Upper lobe of left lung (tissue), 6 donors: Measurements from ENCODE around the gene CCDC192. TPM values are rescaled to one million over a fixed set of nuclear protein-coding genes. Genes with fewer than 3 reads are reported as not detected.

Experiments
- ATAC-seq, 2 donors: fragments of 200-7000 bp; cut with Tn5 transposase; one replicate each; pipeline ENCODE4 v1.9.1; 2022; ENCODE audit warnings: mild to moderate bottlenecking in 2 of 2, moderate library complexity in 2 of 2; ENCODE audit not compliant: low FRiP score in 2 of 2
- DNase-seq, 2 donors: peaks; one replicate each; pipeline ENCODE4 v3.0.0-alpha.2; 2019 to 2020
- H3K27ac ChIP-seq, 4 donors: fragments of 200-600 bp; sonication (generic); one replicate each; pipeline ENCODE4 v1.5.1; 2016 to 2019
- H3K27me3 ChIP-seq, 4 donors: fragments of 200-600 bp; sonication (generic); one replicate each; pipeline ENCODE4 v1.5.1; 2017 to 2019
- H3K36me3 ChIP-seq, 4 donors: fragments of 200-600 bp; sonication (generic); one replicate each; pipeline ENCODE4 v1.5.1; 2016 to 2019
- H3K4me1 ChIP-seq, 4 donors: fragments of 200-600 bp; sonication (generic); one replicate each; pipeline ENCODE4 v1.5.1; 2018 to 2019
- H3K4me3 ChIP-seq, 4 donors: fragments of 200-600 bp; sonication (generic); one replicate each; pipeline ENCODE4 v1.5.1; 2017 to 2019; ENCODE audit warnings: mild to moderate bottlenecking in 2 of 4, moderate library complexity in 1 of 4
- H3K9me3 ChIP-seq, 4 donors: fragments of 200-600 bp; sonication (generic); one replicate each; pipeline ENCODE4 v1.5.1; 2018 to 2019
- EP300 ChIP-seq, 4 donors: sonication (generic); formaldehyde crosslinking; IDR thresholded peaks; one replicate each; pipeline ENCODE4 v1.5.1; 2017; ENCODE audit warnings: antibody characterized with exemption in 4 of 4, control low read depth in 2 of 4
- POLR2A ChIP-seq, 4 donors: fragments of 450-650 bp; IDR thresholded peaks; one replicate each; pipeline ENCODE4 v1.5.1; 2016 to 2017; ENCODE audit warnings: antibody characterized with exemption in 4 of 4, mild to moderate bottlenecking in 2 of 4
- POLR2AphosphoS5 ChIP-seq, 2 donors: sonication (generic); formaldehyde crosslinking; IDR thresholded peaks; one replicate each; pipeline ENCODE4 v1.5.1; 2017; ENCODE audit warnings: antibody characterized with exemption in 2 of 2
- WGBS, 2 donors: methylation state at CpG; one replicate each; pipeline ENCODE4 v1.1.5; 2017 to 2018; 5-methylcytosine and 5-hydroxymethylcytosine counted together
- total RNA-seq, 6 donors: library from RNA; depleted of rRNA in 4 of 6; stranded (reverse); fragments of >200 nt in 4 of 6; gene quantifications; one replicate each; pipeline versions ENCODE4 v1.1.0 to v1.2.1, GENCODE V29; 2016 to 2021
- TF ChIP-seq, protein P1 (sequence below), 6 experiments: fragments of 450-650 bp in 4 of 6; fragments of 200-600 bp in 2 of 6; sonication (generic) in 2 of 6; IDR thresholded peaks; one replicate each; pipeline ENCODE4 v1.5.1; 2016 to 2019; ENCODE audit warnings: antibody characterized with exemption in 6 of 6
- donor health status: DM: no; HTN: no; CAD: no; lungs with moderate emphysema.
- donor health status: DM: no; HTN: yes; CAD: no; lungs with severe emphysema.

Gene CCDC192
- total RNA-seq, 6 donors from 2014 or later, result 0.76 TPM; not detected in 5

DNA sequence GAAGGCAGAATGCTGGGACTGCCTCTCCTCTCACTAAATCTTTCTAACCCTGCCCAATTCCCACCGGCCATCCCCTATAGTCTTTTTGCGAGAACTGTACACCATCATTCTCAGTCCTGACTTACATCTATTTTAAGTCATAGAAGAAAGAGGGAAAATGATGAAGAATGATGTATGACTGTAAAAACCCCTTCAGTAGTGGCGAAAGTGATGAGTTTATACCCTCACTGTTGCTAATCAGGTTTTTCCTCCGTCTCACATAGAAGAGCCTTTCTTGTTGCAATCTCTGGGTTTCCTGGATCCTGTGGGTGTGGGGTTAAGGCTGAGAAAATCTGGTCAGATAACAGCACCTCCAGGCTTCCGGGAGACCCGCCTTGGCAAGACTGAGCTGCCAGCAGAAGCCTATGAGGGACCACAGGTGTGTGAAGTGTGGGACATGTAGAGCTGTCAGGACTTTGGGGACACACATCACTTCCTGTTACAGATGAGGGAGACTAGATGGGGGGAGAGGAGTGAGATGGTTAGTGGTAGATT is 233.3 kb downstream of the CCDC192 start:
- WGBS, 2 donors, result 57 to 91% methylated on average over 6 of the region's 6 CpGs
- Histone ChIP-seq H3K4me3 (no peak overlapping the region), H3K9me3 (no peaks in the 10 kb centered on the region), H3K27ac (peak overlapping the region in 2 of 4 donors; percentile 71 to 75), H3K27me3 (no peaks in the 10 kb centered on the region), H3K4me1 (peaks cover 0 to 8% (median 6%) of the 10 kb centered on the region in 4 donors), H3K36me3 (no peaks in the 10 kb centered on the region)
- TF ChIP-seq, protein P1, sequence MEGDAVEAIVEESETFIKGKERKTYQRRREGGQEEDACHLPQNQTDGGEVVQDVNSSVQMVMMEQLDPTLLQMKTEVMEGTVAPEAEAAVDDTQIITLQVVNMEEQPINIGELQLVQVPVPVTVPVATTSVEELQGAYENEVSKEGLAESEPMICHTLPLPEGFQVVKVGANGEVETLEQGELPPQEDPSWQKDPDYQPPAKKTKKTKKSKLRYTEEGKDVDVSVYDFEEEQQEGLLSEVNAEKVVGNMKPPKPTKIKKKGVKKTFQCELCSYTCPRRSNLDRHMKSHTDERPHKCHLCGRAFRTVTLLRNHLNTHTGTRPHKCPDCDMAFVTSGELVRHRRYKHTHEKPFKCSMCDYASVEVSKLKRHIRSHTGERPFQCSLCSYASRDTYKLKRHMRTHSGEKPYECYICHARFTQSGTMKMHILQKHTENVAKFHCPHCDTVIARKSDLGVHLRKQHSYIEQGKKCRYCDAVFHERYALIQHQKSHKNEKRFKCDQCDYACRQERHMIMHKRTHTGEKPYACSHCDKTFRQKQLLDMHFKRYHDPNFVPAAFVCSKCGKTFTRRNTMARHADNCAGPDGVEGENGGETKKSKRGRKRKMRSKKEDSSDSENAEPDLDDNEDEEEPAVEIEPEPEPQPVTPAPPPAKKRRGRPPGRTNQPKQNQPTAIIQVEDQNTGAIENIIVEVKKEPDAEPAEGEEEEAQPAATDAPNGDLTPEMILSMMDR (IDR thresholded peaks at IDR 0.05), result no peak
- TF ChIP-seq POLR2A (IDR thresholded peaks at IDR 0.05) (no peak), POLR2AphosphoS5 (IDR thresholded peaks at IDR 0.05) (no peak), EP300 (IDR thresholded peaks at IDR 0.05) (no peak)
- DNase-seq (peak in 1 of 2 donors; percentile 32), ATAC-seq (no peak)

DNA sequence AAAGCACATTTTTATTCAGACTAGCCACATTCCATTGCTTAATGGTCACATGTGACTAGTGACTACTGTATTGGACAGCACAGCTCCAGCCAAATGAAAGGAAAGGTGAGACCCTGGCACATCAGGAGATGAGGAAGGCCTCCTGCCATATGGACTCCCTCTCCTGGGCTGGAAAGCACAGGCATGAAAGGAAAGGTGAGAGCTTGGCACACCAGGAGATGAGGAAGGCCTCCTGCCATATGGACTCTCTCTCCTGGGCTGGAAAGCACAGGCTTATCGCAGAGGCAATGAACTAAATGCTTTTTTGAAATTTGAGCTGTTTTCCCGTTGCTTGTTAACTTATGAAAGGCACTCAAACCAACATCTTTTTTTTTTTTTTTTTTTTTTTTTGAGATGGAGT is 235.6 kb downstream of the CCDC192 start:
- TF ChIP-seq, protein P1 (IDR thresholded peaks at IDR 0.05), result no peak
- TF ChIP-seq POLR2A (IDR thresholded peaks at IDR 0.05), result no peak
- no peak for TF ChIP-seq EP300 (IDR thresholded peaks at IDR 0.05)
- TF ChIP-seq POLR2AphosphoS5 (IDR thresholded peaks at IDR 0.05), result no peak
- Histone ChIP-seq H3K9me3 (no peaks in the 10 kb centered on the region), H3K27me3 (no peaks in the 10 kb centered on the region), H3K36me3 (no peaks in the 10 kb centered on the region), H3K4me3 (no peak overlapping the region), H3K27ac (no peak overlapping the region), H3K4me1 (peaks cover 0 to 15% (median 9%) of the 10 kb centered on the region in 4 donors)
- WGBS, 2 donors, result 88% methylated on average over 2 of the region's 2 CpGs
- ATAC-seq, result no peak
- no peak for DNase-seq

DNA sequence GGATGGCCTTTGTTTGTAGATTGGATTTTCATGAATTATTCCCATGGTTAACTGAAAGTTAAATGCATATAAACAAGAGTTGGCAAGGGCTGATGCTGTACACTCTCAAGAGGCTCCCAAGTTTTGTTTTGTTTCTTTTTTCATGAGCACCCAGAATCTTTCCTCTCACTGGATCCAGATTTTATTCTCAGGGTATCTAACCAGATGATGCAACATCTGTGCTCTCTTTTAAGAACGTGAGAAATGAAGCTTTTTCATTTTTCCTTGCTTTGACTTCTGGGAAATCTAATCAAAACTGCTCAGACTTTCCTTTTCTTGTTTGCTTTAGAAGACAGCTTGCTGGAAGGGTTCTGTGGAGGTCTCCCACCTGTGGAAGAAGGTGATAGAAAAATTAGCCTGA is 237.7 kb downstream of the CCDC192 start:
- DNase-seq (no peak), ATAC-seq (no peak)
- 52 to 67% methylated on average over 1 of the region's 1 CpG for WGBS, 2 donors
- no peak overlapping the region for H3K4me3 ChIP-seq
- H3K27ac ChIP-seq, result no peak overlapping the region
- no peaks in the 10 kb centered on the region for H3K36me3 ChIP-seq
- H3K27me3 ChIP-seq, result no peaks in the 10 kb centered on the region
- peaks cover 0 to 10% (median 3%) of the 10 kb centered on the region in 4 donors for H3K4me1 ChIP-seq
- H3K9me3 ChIP-seq, result no peaks in the 10 kb centered on the region
- TF ChIP-seq EP300 (IDR thresholded peaks at IDR 0.05) (no peak), POLR2AphosphoS5 (IDR thresholded peaks at IDR 0.05) (no peak), POLR2A (IDR thresholded peaks at IDR 0.05) (no peak)
- TF ChIP-seq, protein P1 (IDR thresholded peaks at IDR 0.05), result no peak

DNA sequence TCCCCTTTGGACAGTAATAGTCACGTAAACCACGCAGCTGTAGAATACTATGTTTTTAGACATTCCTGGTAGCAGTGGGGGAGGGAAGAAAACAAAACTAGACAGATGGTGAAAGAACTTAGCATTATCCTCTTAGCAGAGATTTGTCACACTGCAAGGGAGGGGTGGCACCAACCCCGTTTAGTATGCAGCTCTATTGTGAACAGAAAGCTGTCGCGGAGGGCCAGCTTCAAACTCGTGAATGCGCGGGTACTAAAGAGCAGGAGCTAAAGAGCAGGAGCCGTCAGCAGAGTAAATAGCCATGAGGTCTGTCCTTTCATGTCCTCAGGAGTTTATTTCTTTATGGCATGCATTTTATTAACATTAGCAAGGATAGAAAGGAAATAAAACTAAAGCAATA is 238.5 kb downstream of the CCDC192 start:
- H3K9me3 ChIP-seq, result no peaks in the 10 kb centered on the region
- peaks cover 0 to 7% (median 3%) of the 10 kb centered on the region in 4 donors for H3K4me1 ChIP-seq
- H3K4me3 ChIP-seq, result peak overlapping the region in 1 of 4 donors; percentile 17
- TF ChIP-seq POLR2AphosphoS5 (IDR thresholded peaks at IDR 0.05), result no peak
- TF ChIP-seq, protein P1 (IDR thresholded peaks at IDR 0.05), result no peak
- TF ChIP-seq POLR2A (IDR thresholded peaks at IDR 0.05), result no peak
- TF ChIP-seq EP300 (IDR thresholded peaks at IDR 0.05), result no peak
- DNase-seq (no peak), ATAC-seq (no peak)
- H3K27ac ChIP-seq, result no peak overlapping the region
- no peaks in the 10 kb centered on the region for H3K27me3 ChIP-seq
- H3K36me3 ChIP-seq, result no peaks in the 10 kb centered on the region
- WGBS, 2 donors, result 50 to 59% methylated on average over 8 to 9 of the region's 9 CpGs
